ENCODE data around the gene LAPTM5. TPM values are rescaled to one million over a fixed set of nuclear protein-coding genes. Genes with fewer than 3 reads are reported as not detected.

The LAPTM5 gene
- total RNA-seq, 1 experiment from 2014 or later = 1.5 TPM

- DNase-seq (ENCODE audit: low read depth, low spot score) = no peak
- H4K20me1 ChIP-seq (ENCODE audit: insufficient read depth) = no peaks in the 10 kb centered on the region
- TF ChIP-seq FOSL1 (IDR thresholded peaks at IDR 0.05; ENCODE audit: low read depth) (no peak), SP1 (IDR thresholded peaks at IDR 0.05; ENCODE audit: low read depth) (no peak), EZH2 (IDR thresholded peaks at IDR 0.05) (no peak), EGR1 (IDR thresholded peaks at IDR 0.05; ENCODE audit: low read depth) (no peak), ZFX (IDR thresholded peaks at IDR 0.05) (no peak), CEBPB (IDR thresholded peaks at IDR 0.05; ENCODE audit: low read depth) (no peak), SRF (IDR thresholded peaks at IDR 0.05; ENCODE audit: low read depth) (no peak), POLR2AphosphoS5 (IDR thresholded peaks at IDR 0.05; ENCODE audit: low read depth, low read length) (no peak), JUND (IDR thresholded peaks at IDR 0.05) (no peak)
- no peaks in the 10 kb centered on the region for H3K27me3 ChIP-seq (ENCODE audit: insufficient read depth, low read length)
- no peaks in the 10 kb centered on the region for H3K36me3 ChIP-seq (ENCODE audit: control insufficient read depth in 1 of 2, insufficient read depth in 2 of 2, low read length in 2 of 2)
- ChIA-PET RAD21 (ENCODE audit: low non-redundant PET in 1 of 2, low total read pairs in 2 of 2, uncharacterized antibody in 2 of 2, unreplicated experiment in 2 of 2) (no interaction called here), CTCF (no interaction called here), POLR2A (no interaction called here)
- H3K4me3 ChIP-seq (replicated peaks in 1 of 2; ENCODE audit: low read depth in 1 of 2, low read length in 2 of 2) = no peak overlapping the region
- no peak overlapping the region for H3K27ac ChIP-seq (ENCODE audit: low read depth, low read length)
- peaks cover 6 to 15% of the 10 kb centered on the region in 2 experiments; a peak in 3 of 4 replicates for H3K4me1 ChIP-seq (ENCODE audit: control insufficient read depth in 1 of 2, insufficient read depth in 2 of 2, low read length in 2 of 2)
- H3K9me3 ChIP-seq (ENCODE audit: control insufficient read depth in 1 of 2, insufficient read depth in 1 of 2, low read depth in 1 of 2, low read length in 2 of 2) = peaks cover 0 to 7% of the 10 kb centered on the region in 2 experiments; a peak in 1 of 4 replicates
- H3K4me2 ChIP-seq (ENCODE audit: low read length) = no peak overlapping the region
- no peak for ATAC-seq
- no TSS peak for BruUV-seq (replicated peaks)
- no peaks in the 10 kb centered on the region for H3K79me2 ChIP-seq (ENCODE audit: insufficient read depth, low read length)
- intact Hi-C loops (cut with micrococcal nuclease) = no loop called here
- H3K9ac ChIP-seq (ENCODE audit: low read length) = no peak overlapping the region
- H3K9me2 ChIP-seq (ENCODE audit: insufficient read depth) = no peaks in the 10 kb centered on the region
- H2AFZ ChIP-seq (ENCODE audit: low read depth, low read length, poor library complexity, severe bottlenecking) = no peak overlapping the region
These were observed 43.5 kb downstream of the LAPTM5 start for GRCh38 chr1:30714025-30714424.

DNA sequence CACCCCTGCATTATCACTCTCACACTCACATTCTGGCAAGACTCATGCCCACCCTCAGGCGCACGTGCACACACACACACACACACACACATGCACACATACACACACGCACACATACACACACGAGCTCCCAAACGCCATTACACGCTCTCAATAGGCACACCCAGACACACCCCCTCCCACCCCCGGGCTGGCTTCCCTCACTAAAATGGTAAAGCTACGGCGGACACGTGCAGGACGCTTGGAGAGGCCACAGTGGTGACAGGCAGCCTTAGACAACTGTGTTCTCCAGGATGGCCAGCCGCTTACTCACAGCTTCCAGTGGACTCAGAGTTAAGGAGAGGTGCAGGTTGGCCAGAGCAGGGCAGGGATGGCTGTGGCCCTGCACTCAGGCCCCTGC, 44.3 kb downstream of the LAPTM5 start:
- BruUV-seq (replicated peaks) = no TSS peak
- H3K79me2 ChIP-seq (ENCODE audit: insufficient read depth, low read length) = no peaks in the 10 kb centered on the region
- H3K4me1 ChIP-seq (ENCODE audit: control insufficient read depth in 1 of 2, insufficient read depth in 2 of 2, low read length in 2 of 2) = peaks cover 6 to 10% of the 10 kb centered on the region in 2 experiments; a peak in 3 of 4 replicates
- H3K9ac ChIP-seq (ENCODE audit: low read length) = no peak overlapping the region
- POLR2A ChIA-PET = no interaction called here
- DNase-seq (ENCODE audit: low read depth, low spot score) (no peak), ATAC-seq (no peak)
- H3K27ac ChIP-seq (ENCODE audit: low read depth, low read length) = no peak overlapping the region
- H3K4me3 ChIP-seq (replicated peaks in 1 of 2; ENCODE audit: low read depth in 1 of 2, low read length in 2 of 2) = no peak overlapping the region
- H3K36me3 ChIP-seq (ENCODE audit: control insufficient read depth in 1 of 2, insufficient read depth in 2 of 2, low read length in 2 of 2) = no peaks in the 10 kb centered on the region
- H4K20me1 ChIP-seq (ENCODE audit: insufficient read depth) = no peaks in the 10 kb centered on the region
- H3K27me3 ChIP-seq (ENCODE audit: insufficient read depth, low read length) = no peaks in the 10 kb centered on the region
- no peak for TF ChIP-seq EZH2 (IDR thresholded peaks at IDR 0.05)
- TF ChIP-seq POLR2AphosphoS5 (IDR thresholded peaks at IDR 0.05; ENCODE audit: low read depth, low read length) = no peak
- no peak for TF ChIP-seq FOSL1 (IDR thresholded peaks at IDR 0.05; ENCODE audit: low read depth)
- TF ChIP-seq ELF1 (IDR thresholded peaks at IDR 0.05; ENCODE audit: borderline replicate concordance, low read depth) = no peak
- no peak for TF ChIP-seq POLR2A (IDR thresholded peaks at IDR 0.05; ENCODE audit: borderline replicate concordance, extremely low read depth, insufficient read depth, insufficient read length)
- no peak for TF ChIP-seq EZH2phosphoT487 (IDR thresholded peaks at IDR 0.05; ENCODE audit: borderline replicate concordance)
- no peak for TF ChIP-seq TCF7L2 (IDR thresholded peaks at IDR 0.05; ENCODE audit: borderline replicate concordance, extremely low read depth, insufficient read depth, insufficient read length)
- TF ChIP-seq CEBPB (IDR thresholded peaks at IDR 0.05; ENCODE audit: low read depth) = no peak
- TF ChIP-seq SP1 (IDR thresholded peaks at IDR 0.05; ENCODE audit: low read depth) = no peak
- no peak for TF ChIP-seq REST (IDR thresholded peaks at IDR 0.05; ENCODE audit: low read depth)
- no peak for TF ChIP-seq JUND (IDR thresholded peaks at IDR 0.05)
- no peak for TF ChIP-seq RAD21 (IDR thresholded peaks at IDR 0.05; ENCODE audit: low read depth)
- no peak for TF ChIP-seq ZFX (IDR thresholded peaks at IDR 0.05)
- TF ChIP-seq SIN3A (IDR thresholded peaks at IDR 0.05; ENCODE audit: low read depth) = no peak
- no peak for TF ChIP-seq MAX (IDR thresholded peaks at IDR 0.05)
- peaks cover 0 to 7% of the 10 kb centered on the region in 2 experiments; a peak in 1 of 4 replicates for H3K9me3 ChIP-seq (ENCODE audit: control insufficient read depth in 1 of 2, insufficient read depth in 1 of 2, low read depth in 1 of 2, low read length in 2 of 2)
- no peak overlapping the region for H3K4me2 ChIP-seq (ENCODE audit: low read length)
- RAD21 ChIA-PET (ENCODE audit: low non-redundant PET in 1 of 2, low total read pairs in 2 of 2, uncharacterized antibody in 2 of 2, unreplicated experiment in 2 of 2) = interaction anchor here in 1 of 2 experiments (0.7 kb wide), 1 partner anchor 14 kb away, joined by 5 read pairs; no protein-coding TSS in a partner anchor
- intact Hi-C loops (cut with micrococcal nuclease) = no loop called here
- H3K9me2 ChIP-seq (ENCODE audit: insufficient read depth) = no peaks in the 10 kb centered on the region
- CTCF ChIA-PET = interaction anchor here (0.7 kb wide), 1 partner anchor 333 kb away, joined by 3 read pairs; no protein-coding TSS in a partner anchor
- no peak overlapping the region for H2AFZ ChIP-seq (ENCODE audit: low read depth, low read length, poor library complexity, severe bottlenecking)

Data from HCT116 (cell line).